NCI-H446 (cell line): ENCODE data around the gene MATK.

Experiments
- DNase-seq, 2 experiments: peaks; one replicate each; lab custom pipeline; 2025; lab: John Stamatoyannopoulos, UW

The MATK gene

GRCh38 chr19:3748965-3749364, 37.2 kb downstream of the MATK start:
- DNase-seq, result no peak

GRCh38 chr19:3746371-3747056, 39.7 kb downstream of the MATK start:
- DNase-seq, result no peak

- no peak for DNase-seq
These were observed 40.7 kb downstream of the MATK start for GRCh38 chr19:3745363-3746045.

GRCh38 chr19:3743486-3743885, 42.7 kb downstream of the MATK start:
- DNase-seq, result peak in 1 of 2 experiments; percentile 29

- DNase-seq, result no peak
These were observed 45.8 kb downstream of the MATK start for GRCh38 chr19:3740431-3740830.

- no peak for DNase-seq
These were observed 47.5 kb downstream of the MATK start for GRCh38 chr19:3738477-3739220.

- DNase-seq, result no peak
These were observed 48.5 kb downstream of the MATK start for GRCh38 chr19:3737487-3738205.

GRCh38 chr19:3736106-3736724, 50.0 kb downstream of the MATK start:
- no peak for DNase-seq

- no peak for DNase-seq
These were observed 51.9 kb downstream of the MATK start for GRCh38 chr19:3734310-3734600.

GRCh38 chr19:3733549-3734309, 52.5 kb downstream of the MATK start:
- no peak for DNase-seq

- no peak for DNase-seq
These were observed 54.1 kb downstream of the MATK start for GRCh38 chr19:3732108-3732507.

GRCh38 chr19:3730457-3730958, 55.7 kb downstream of the MATK start:
- no peak for DNase-seq
